Upper lobe of left lung (tissue), 6 donors: ENCODE data around the gene NHP2. TPM values are rescaled to one million over a fixed set of nuclear protein-coding genes. Genes with fewer than 3 reads are reported as not detected.
"Not testable (repeated sequence)": the region's sequence is repeated elsewhere in the genome, so short reads cannot be mapped to it uniquely, and the experiment has no call there.

Experiments used
- ATAC-seq, 2 donors: fragments of 200-7000 bp; cut with Tn5 transposase; one replicate each; pipeline ENCODE4 v1.9.1; 2022; ENCODE audit warnings: mild to moderate bottlenecking in 2 of 2, moderate library complexity in 2 of 2; ENCODE audit not compliant: low FRiP score in 2 of 2
- DNase-seq, 2 donors: peaks; one replicate each; pipeline ENCODE4 v3.0.0-alpha.2; 2019 to 2020
- H3K27ac ChIP-seq, 4 donors: fragments of 200-600 bp; sonication (generic); one replicate each; pipeline ENCODE4 v1.5.1; 2016 to 2019
- H3K27me3 ChIP-seq, 4 donors: fragments of 200-600 bp; sonication (generic); one replicate each; pipeline ENCODE4 v1.5.1; 2017 to 2019
- H3K36me3 ChIP-seq, 4 donors: fragments of 200-600 bp; sonication (generic); one replicate each; pipeline ENCODE4 v1.5.1; 2016 to 2019
- H3K4me1 ChIP-seq, 4 donors: fragments of 200-600 bp; sonication (generic); one replicate each; pipeline ENCODE4 v1.5.1; 2018 to 2019
- H3K4me3 ChIP-seq, 4 donors: fragments of 200-600 bp; sonication (generic); one replicate each; pipeline ENCODE4 v1.5.1; 2017 to 2019; ENCODE audit warnings: mild to moderate bottlenecking in 2 of 4, moderate library complexity in 1 of 4
- H3K9me3 ChIP-seq, 4 donors: fragments of 200-600 bp; sonication (generic); one replicate each; pipeline ENCODE4 v1.5.1; 2018 to 2019
- EP300 ChIP-seq, 4 donors: sonication (generic); formaldehyde crosslinking; IDR thresholded peaks; one replicate each; pipeline ENCODE4 v1.5.1; 2017; ENCODE audit warnings: antibody characterized with exemption in 4 of 4, control low read depth in 2 of 4
- POLR2A ChIP-seq, 4 donors: fragments of 450-650 bp; IDR thresholded peaks; one replicate each; pipeline ENCODE4 v1.5.1; 2016 to 2017; ENCODE audit warnings: antibody characterized with exemption in 4 of 4, mild to moderate bottlenecking in 2 of 4
- POLR2AphosphoS5 ChIP-seq, 2 donors: sonication (generic); formaldehyde crosslinking; IDR thresholded peaks; one replicate each; pipeline ENCODE4 v1.5.1; 2017; ENCODE audit warnings: antibody characterized with exemption in 2 of 2
- WGBS, 2 donors: methylation state at CpG; one replicate each; pipeline ENCODE4 v1.1.5; 2017 to 2018; 5-methylcytosine and 5-hydroxymethylcytosine counted together
- total RNA-seq, 6 donors: library from RNA; depleted of rRNA in 4 of 6; stranded (reverse); fragments of >200 nt in 4 of 6; gene quantifications; one replicate each; pipeline versions ENCODE4 v1.1.0 to v1.2.1, GENCODE V29; 2016 to 2021
- TF ChIP-seq, protein P1 (sequence below), 6 experiments: fragments of 450-650 bp in 4 of 6; fragments of 200-600 bp in 2 of 6; sonication (generic) in 2 of 6; IDR thresholded peaks; one replicate each; pipeline ENCODE4 v1.5.1; 2016 to 2019; ENCODE audit warnings: antibody characterized with exemption in 6 of 6
- donor health status: DM: no; HTN: no; CAD: no; lungs with moderate emphysema.
- donor health status: DM: no; HTN: yes; CAD: no; lungs with severe emphysema.

The NHP2 gene
- total RNA-seq, 6 donors from 2014 or later: 61.0 to 117 (median 86.9) TPM

DNA sequence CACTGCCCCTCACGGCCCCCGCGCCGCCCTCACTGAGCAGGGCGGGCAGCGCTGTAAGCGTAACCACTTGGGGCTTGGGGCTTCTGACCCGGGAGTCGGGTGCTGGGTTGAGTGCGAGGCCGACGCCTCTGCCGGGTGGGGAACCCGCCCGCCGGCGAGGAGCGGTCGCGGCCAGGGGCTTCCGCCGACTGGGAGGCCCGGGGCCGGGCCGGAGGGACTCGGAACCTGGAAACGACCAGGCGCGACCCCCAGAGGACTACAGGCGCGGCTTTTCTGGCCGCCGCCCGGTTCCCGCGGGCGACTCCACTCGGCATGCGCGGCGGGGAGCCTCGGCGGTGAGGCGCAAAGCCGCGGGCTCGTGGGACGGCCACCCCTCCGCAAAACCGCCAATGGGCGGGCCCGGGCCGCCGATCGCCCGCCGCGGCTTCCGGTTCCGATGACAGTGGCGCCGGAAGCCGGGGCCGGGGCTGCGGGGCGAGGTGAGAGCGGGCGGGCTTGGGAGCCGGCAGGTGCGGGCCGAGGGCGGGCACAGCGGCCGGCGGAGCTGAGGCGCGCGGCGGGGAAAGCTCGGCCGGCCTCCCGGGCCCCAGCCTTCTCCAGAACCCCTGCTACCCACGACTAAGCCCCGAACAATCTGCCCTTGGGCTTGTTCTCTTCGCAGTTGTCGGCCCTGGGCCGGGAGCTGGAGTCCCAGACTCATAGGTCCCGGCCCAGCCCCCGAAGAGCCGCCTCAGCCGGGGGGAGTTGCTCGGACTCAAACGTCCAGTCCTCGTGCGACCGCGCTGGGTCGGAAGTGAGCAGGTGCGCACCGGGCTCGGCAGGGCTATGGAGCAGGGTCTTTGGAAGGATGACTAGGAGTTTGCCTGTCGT is 22.9 kb downstream of the NHP2 start, which contains the start of gene RMND5B:
Gene RMND5B, plus strand, starts transcription at position 439 of the 870 bp plus-strand sequence. CDS start 7,106 bp downstream, outside the sequence.
- H3K4me1 ChIP-seq: peaks cover 15 to 30% (median 25%) of the 10 kb centered on the region in 4 donors
- no peaks in the 10 kb centered on the region for H3K9me3 ChIP-seq
- peaks cover 0 to 19% (median 6%) of the 10 kb centered on the region in 4 donors for H3K36me3 ChIP-seq
- ATAC-seq (peak; percentile 93 to 99), DNase-seq (peak; percentile 88 to 98)
- peak within 1 kb of the TSS; percentile 63 to 96 (median 79) for H3K4me3 ChIP-seq
- TF ChIP-seq POLR2A (IDR thresholded peaks at IDR 0.05): peak in 3 of 4 donors; percentile 57 to 89 (median 61)
- TF ChIP-seq EP300 (IDR thresholded peaks at IDR 0.05): peak in 1 of 4 donors; percentile 23
- TF ChIP-seq, protein P1, sequence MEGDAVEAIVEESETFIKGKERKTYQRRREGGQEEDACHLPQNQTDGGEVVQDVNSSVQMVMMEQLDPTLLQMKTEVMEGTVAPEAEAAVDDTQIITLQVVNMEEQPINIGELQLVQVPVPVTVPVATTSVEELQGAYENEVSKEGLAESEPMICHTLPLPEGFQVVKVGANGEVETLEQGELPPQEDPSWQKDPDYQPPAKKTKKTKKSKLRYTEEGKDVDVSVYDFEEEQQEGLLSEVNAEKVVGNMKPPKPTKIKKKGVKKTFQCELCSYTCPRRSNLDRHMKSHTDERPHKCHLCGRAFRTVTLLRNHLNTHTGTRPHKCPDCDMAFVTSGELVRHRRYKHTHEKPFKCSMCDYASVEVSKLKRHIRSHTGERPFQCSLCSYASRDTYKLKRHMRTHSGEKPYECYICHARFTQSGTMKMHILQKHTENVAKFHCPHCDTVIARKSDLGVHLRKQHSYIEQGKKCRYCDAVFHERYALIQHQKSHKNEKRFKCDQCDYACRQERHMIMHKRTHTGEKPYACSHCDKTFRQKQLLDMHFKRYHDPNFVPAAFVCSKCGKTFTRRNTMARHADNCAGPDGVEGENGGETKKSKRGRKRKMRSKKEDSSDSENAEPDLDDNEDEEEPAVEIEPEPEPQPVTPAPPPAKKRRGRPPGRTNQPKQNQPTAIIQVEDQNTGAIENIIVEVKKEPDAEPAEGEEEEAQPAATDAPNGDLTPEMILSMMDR (IDR thresholded peaks at IDR 0.05): no peak
- TF ChIP-seq POLR2AphosphoS5 (IDR thresholded peaks at IDR 0.05): peak; percentile 17 to 61
- peak within 1 kb of the TSS; percentile 92 to 96 (median 94) for H3K27ac ChIP-seq
- H3K27me3 ChIP-seq: no peaks in the 10 kb centered on the region
- WGBS, 2 donors: 0 to 1% methylated on average over 7 to 28 of the region's 102 CpGs

DNA sequence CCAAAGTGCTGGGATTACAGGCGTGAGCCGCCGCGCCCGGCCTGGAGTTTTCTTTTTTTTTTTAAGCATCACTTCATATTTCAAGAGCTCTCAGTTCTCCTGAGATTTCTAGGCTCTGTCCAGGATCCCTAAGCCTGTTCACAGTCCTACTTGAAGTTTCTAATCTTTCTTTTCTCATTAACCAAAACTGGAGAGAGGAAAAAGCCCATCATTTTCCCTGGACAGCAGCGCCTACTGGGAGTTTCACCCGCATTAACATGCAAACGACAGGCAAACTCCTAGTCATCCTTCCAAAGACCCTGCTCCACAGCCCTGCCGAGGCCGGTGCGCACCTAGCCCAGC is 23.5 kb downstream of the NHP2 start:
- not testable (repeated sequence) for ATAC-seq, H3K27me3 ChIP-seq, DNase-seq, H3K9me3 ChIP-seq
- peak overlapping the region; percentile 92 to 96 (median 94) for H3K27ac ChIP-seq
- peaks cover 0 to 13% (median 6%) of the 10 kb centered on the region in 4 donors for H3K36me3 ChIP-seq
- H3K4me1 ChIP-seq: peaks cover 18 to 36% (median 28%) of the 10 kb centered on the region in 4 donors
- H3K4me3 ChIP-seq: peak overlapping the region; percentile 63 to 96 (median 79)
- 12 to 21% methylated on average over 6 to 11 of the region's 11 CpGs for WGBS, 2 donors

DNA sequence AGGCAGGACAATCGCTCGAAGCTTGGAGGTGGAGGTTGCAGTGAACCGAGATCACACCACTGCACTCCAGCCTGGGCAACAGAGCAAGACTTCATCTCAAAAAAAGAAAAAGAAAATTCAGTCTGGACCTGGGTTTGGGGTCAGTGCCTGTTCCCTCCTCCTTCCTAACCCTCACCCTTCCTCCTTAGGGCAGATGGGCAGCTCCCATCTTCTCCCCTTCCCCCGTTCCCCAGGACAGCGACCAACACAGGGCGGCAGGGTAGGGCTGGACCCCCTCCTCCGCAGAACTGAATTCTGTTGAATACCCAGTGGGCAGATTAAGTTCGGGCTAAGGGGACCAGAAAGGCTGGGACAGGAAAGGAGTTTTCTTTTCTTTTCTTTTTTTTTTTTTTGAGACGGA is 24.4 kb downstream of the NHP2 start:
- H3K36me3 ChIP-seq: peaks cover 0 to 10% (median 5%) of the 10 kb centered on the region in 4 donors
- peaks cover 19 to 42% (median 32%) of the 10 kb centered on the region in 4 donors for H3K4me1 ChIP-seq
- H3K27ac ChIP-seq: peak overlapping the region in 1 of 4 donors; percentile 94
- H3K27me3 ChIP-seq: no peaks in the 10 kb centered on the region
- no peaks in the 10 kb centered on the region for H3K9me3 ChIP-seq
- H3K4me3 ChIP-seq: no peak overlapping the region
- WGBS, 2 donors: 91 to 97% methylated on average over 9 of the region's 9 CpGs
- no peak for DNase-seq
- TF ChIP-seq POLR2AphosphoS5 (IDR thresholded peaks at IDR 0.05) (no peak), POLR2A (IDR thresholded peaks at IDR 0.05) (no peak), EP300 (IDR thresholded peaks at IDR 0.05) (no peak)
- TF ChIP-seq, protein P1 (IDR thresholded peaks at IDR 0.05): no peak
- ATAC-seq: no peak

DNA sequence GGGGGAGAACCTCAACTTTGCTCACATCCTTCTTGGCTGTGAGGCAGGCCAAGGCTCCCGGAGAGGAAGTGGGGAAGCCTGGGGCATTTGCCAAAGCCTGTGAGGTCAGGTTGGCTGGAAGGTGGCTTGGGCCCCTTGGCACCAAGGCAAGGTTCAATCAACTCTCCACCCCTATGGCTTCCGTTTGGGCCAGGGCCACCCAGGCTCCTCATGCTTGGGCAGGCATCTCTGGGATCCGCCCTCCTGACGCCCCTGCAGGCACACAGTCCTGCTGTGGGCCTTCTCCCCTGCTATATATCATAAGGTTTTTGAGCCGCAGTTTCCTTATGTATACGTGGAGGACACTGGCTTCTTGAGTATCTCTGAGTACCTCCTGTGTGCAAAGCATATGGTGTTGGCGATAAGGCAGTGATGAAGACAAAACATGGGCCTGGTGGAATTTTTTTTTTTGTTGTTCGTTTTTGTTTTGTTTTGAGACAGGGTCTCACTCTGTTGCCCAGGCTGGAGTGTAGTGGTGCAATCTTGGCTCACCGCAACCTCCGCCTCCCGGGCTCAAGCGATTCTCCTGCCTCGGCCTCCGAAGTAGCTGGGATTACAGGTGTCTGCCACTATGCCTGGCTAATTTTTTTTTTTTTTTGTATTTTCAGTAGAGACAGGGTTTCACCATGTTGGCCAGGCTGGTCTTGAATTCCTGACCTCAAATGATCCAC is 26.2 kb downstream of the NHP2 start:
- H3K4me3 ChIP-seq, H3K27me3 ChIP-seq, H3K9me3 ChIP-seq, H3K36me3 ChIP-seq, ATAC-seq, DNase-seq: not testable (repeated sequence)
- TF ChIP-seq POLR2AphosphoS5 (IDR thresholded peaks at IDR 0.05): peak in 1 of 2 donors; percentile 18
- H3K4me1 ChIP-seq: peaks cover 26 to 47% (median 39%) of the 10 kb centered on the region in 4 donors
- WGBS, 2 donors: 68% methylated on average over 14 of the region's 14 CpGs
- H3K27ac ChIP-seq: peak overlapping the region in 1 of 4 donors; percentile 34

DNA sequence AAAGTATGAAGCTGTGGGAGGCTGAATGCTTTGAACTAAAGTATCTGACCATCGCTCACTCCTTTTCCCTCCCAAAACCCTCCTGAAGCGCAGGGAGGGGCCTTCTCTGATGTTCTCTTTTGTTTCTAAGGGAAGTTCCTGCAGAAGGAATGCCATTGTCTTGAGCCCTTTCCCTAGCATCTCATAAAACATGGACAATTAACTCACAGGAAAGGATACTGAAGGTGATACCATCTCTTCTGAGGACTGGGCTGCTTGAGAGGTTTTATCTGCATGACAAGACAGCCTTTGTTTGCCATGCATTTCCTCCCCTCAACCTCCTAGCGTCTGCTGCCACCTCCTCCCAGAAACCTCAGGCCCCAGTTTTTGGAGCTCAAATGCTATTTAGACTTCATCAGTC is 27.1 kb downstream of the NHP2 start:
- H3K4me3 ChIP-seq: no peak overlapping the region
- ATAC-seq (no peak), DNase-seq (no peak)
- WGBS, 2 donors: 53 to 59% methylated on average over 3 of the region's 3 CpGs
- H3K27ac ChIP-seq: peak overlapping the region in 3 of 4 donors; percentile 27 to 61 (median 38)
- no peaks in the 10 kb centered on the region for H3K9me3 ChIP-seq
- H3K36me3 ChIP-seq: peaks cover 0 to 2% (median 0%) of the 10 kb centered on the region in 4 donors
- no peaks in the 10 kb centered on the region for H3K27me3 ChIP-seq
- H3K4me1 ChIP-seq: peaks cover 17 to 44% (median 31%) of the 10 kb centered on the region in 4 donors
- TF ChIP-seq POLR2A (IDR thresholded peaks at IDR 0.05) (no peak), EP300 (IDR thresholded peaks at IDR 0.05) (peak in 1 of 4 donors; percentile 12), POLR2AphosphoS5 (IDR thresholded peaks at IDR 0.05) (peak in 1 of 2 donors; percentile 27)
- TF ChIP-seq, protein P1 (IDR thresholded peaks at IDR 0.05): no peak
